Fibroblast of skin of abdomen (primary cell): ENCODE measurements around the gene PLEKHG4B.

Experiments
- DNase-seq: peaks from one replicate; pipeline ENCODE4 v3.0.0-alpha.2; 2013

The PLEKHG4B gene

DNA sequence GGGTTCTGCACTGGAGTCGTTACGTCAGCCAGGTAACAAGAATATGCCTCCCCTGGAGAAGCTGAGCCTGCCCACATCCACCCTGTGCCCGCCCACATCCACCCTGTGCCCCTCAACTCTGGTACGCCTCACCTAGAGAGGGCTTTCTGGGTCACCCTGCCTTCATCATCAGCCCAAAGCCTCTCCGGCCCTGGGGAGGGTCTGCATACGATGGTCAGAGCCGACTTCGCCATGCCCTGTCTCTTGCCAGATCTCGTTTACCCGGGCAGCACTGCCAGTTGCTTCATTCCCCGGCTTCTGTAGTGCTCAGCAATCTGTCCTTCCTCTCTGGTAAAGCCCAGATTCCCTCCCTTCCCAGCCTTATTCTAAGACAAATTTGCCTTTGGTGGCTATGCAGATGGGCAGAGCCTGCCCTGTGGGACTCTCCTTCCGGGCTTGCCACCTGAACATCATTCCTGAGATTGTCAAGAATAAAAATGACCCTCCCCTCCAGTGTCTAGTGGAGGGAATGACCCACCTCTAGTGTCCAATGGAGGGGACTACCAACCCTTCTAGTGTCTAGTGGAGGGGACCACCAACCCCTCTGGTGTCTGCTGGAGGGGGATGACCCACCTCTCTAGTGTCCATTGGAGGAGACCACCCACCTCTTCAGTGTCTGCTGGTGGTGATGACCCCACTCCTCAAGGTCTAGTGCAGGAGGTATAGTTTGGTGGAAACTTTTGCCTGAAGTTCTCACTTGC, 3.4 kb downstream of the PLEKHG4B start:
- DNase-seq: no peak

DNA sequence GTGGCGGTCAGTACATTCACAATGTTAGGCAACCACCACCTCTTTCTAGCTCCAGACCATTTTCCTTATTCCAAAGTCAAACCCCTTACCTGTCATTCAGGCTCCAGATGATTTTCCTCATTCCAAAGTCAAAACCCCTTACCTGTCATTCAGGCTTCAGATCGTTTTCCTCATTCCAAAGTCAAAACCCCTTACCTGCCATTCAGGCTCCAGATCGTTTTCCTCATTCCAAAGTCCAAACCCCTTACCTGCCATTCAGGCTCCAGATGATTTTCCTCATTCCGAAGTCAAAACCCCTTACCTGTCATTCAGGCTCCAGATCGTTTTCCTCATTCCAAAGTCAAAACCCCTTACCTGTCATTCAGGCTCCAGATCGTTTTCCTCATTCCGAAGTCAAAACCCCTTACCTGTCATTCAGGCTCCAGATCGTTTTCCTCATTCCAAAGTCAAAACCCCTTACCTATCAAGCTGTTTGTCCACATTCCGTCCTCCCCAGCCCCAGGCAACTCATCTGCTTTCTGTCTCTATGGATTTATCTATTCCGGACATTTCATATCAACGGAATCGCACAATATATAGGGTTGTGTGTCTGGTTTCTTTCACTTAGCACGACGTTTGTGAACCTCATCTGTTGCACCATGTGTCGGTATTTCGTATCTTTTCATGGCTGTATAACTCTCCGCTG, 5.2 kb downstream of the PLEKHG4B start:
- DNase-seq: no peak

DNA sequence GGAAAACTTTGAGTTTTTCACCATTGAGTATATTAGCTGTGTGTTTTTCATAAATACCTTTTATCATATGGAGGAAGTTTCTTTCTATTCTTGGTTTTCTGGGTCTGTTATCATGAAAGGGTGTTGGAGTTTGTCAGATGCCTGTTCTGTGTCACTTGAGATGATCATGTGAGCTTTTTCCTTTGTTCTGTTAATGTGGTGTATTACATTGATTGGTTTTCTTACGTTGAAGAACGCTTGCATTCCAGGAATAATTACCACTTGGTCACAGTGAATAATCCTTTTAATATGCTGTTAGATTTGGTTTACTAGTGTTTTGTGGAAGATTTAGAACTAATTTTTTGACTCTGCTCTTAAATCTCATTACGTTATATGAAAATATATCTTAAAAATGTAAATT, 7.8 kb downstream of the PLEKHG4B start:
- DNase-seq: peak; percentile 20

DNA sequence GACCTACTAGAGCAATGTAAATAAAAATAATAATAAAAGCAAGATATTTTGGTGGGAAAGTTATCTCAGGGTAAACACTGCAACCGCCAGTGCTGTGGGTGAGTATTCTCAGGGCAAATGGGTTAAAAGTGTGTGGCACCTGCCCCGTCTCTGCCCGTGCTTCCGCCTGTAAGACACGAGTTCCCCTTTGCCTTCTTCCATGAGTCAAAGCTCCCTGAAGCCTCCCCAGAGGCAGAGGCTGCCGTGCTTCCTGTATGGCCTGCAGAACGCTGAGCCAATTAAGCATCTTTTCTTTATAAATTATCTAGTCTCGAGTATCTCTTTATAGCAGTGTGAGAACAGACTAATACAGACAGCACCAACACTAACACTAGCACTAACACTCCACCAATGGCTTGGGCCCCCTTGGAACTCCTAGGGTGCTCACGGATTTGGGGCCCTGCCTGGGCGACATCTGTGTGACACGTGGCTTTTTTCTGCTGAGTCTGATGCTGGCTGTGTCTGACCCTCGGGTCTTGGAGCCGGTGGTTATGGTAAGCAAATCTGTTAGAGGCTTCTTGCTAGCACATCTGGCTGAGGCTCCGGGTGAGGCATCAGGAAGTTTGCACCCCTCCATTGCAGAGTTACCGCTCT, 10.6 kb downstream of the PLEKHG4B start:
- peak; percentile 20 for DNase-seq

DNA sequence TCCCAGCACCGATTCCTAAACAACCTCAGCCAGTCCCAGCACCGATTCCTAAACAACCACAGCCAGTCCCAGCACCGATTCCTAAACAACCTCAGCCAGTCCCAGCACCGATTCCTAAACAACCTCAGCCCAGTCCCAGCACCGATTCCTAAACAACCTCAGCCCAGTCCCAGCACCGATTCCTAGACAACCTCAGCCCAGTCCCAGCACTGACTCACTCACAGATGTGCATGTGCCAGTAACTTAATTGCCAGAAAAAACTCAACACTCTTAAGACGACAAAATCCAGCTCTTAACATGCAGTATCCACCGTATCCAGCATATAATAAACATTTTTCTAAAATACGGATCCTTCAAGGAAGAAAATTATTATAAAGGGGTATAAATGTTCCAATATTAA, 12.1 kb downstream of the PLEKHG4B start:
- DNase-seq: peak; percentile 27

DNA sequence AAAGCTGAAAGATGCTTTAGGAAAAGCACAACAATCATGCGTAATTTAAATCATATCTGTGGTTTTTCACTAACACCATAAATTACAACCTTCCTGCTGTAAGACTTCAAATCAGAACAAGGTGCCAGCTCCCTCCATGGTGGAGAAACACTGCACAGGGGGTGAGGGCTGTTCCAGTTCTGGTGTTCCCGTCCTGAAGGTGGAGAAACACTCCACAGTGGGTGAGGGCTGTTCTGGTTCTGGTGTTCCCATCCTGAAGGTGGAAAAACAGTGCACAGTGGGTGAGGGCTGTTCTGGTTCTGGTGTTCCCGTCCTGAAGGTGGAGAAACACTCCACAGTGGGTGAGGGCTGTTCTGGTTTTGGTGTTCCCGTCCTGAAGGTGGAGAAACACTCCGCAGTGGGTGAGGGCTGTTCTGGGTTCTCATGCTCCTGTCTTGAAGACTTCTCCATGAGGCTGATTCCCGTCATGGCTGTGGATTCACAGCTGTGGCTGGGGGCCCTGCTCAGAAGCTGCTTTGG, 12.9 kb downstream of the PLEKHG4B start:
- DNase-seq: no peak

DNA sequence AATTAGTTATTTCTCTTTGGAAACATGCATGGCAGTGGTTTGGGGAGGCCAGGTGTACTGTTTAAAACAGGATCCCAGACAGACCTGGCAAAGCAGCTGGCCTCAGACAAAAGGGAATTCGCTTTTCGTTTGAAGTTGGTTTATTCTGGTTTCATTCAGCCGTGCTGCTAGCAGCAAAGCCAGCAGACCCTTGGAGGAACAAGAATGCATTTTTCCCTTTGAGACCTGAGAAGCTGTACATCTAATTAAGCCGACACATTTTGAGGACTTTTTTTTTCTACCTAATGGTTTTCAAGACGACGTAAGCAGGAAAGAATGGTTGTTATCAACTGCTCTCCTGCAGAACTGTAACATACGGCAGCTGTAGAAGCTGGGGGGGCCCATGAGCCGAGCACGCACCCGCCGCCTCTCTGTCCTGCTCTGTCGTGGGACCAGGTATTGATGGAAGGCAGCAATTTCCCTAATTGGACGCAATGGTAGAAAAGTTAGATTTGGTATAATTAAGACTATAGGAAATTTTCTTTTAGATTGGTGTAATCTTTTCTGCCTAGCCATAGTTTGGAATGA, 13.6 kb downstream of the PLEKHG4B start:
- no peak for DNase-seq

DNA sequence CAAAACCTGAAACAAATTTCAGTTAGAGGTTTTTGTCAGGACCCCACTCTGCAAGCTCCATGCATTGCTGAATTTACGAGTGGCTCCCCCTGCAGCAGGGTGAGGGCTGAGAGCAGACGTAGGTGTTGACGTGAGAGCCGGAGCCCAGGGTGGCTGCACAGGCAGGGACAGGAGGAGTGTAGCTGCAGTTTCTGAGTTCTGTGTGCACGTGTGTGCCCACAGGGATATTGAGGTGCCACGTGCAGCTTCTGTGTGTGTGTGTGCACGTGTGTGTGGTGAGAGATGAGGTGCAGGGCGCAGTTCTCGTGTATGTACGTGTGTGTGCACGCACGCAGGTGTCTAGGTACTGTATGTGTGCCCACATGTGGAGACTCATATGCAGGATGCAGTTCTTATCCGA, 14.6 kb downstream of the PLEKHG4B start:
- no peak for DNase-seq

DNA sequence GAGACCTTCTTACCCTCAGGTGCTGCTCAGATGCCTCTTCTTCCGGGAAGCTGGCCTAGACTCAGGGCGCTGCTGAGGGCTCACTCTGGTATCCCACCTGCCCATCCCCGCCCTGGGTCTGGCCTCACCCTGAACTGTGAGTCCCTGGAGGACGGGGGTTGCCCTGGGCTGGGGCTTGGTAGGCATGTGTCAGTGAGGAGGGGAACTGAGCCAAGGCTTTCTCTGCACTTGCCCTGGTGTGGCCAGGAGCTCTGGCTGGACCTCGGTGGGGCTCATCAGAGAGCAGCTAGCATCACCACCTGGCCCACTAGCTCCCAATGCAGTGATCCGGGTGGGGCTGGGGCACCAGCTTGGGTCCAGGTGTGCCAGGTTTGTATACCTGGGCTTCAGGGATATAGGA, 15.6 kb downstream of the PLEKHG4B start:
- no peak for DNase-seq

DNA sequence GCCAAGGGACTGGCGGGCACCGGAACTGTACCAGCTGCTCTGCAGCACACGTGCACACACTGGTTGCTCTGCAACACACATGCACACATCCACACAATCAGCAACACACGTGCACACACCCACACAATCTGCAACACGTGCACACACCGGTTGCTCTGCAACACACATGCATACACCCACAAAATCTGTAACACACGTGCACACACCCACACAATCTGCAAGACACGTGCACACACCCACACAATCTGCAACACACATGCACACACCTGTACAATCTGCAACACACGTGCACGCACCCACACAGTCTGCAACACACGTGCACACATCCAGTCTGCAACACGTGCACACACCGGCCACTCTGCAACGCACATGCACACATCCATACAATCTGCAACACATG, 17.9 kb downstream of the PLEKHG4B start:
- DNase-seq: no peak

DNA sequence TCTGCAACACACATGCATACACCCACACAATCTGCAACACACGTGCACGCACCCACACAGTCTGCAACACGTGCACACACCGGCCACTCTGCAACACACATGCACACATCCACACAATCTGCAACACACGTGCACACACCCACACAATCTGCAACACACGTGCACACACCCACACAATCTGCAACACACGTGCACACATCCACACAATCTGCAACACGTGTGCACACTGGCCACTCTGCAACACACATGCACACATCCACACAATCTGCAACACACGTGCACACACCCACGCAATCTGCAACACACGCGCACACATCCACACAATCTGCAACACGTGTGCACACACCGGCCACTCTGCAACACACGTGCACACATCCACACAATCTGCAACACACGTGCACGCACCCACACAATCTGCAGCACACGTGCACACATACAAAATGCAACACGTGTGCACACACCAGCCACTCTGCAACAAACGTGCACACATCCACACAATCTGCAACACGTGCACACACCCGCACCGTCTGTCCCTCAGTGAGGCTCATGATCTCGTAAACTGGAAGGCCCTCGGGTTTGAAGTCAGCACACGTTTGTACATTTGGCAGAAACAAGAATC, 18.4 kb downstream of the PLEKHG4B start:
- no peak for DNase-seq

DNA sequence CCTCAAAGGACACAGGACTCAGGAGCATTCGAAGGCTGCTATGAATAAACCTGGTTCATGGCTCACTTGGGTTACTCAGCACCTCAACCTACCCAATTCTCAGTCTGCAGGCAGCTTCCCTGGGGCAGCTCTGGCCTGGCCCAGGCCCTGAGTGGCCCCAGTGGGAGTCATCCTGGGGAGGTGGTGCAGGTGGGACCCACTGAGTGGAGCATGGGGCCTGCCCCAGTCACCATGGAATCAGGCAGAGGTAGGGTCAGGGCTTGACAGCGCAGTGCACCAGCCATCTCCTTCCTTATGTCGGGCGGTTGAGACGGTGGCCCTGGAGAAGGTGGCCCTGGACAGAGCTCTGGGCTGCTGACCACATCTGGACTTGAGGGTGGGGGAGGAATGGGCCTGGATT, 19.2 kb downstream of the PLEKHG4B start:
- no peak for DNase-seq

DNA sequence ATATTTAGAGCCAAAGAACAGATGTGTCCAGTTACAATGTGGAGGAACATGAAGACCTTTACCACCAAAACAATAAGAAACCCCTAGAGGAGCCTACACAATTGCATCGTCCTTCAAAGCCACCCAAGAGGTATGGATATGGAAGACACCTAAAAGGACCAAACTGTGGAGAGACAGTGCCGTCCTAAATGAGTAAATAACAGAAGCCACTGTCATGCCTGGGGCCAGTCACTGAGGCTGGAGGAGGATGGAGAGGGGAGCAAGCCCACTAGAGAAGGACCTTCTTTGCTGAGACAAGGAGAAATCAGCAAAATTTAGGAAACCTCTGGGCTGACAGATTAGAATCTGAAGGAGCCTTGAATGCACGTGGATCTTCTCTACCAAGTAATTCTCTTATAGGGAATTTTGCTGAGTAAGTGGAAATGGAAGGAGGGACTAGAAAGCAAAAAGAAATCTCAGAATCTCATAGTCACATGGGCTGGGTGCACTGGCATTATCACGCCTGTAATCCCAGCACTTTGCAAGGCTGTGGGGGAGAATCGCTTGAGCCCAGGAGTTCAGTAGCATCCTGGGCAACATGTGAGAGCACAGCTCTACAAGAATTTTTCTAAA, 27.6 kb downstream of the PLEKHG4B start:
- no peak for DNase-seq

DNA sequence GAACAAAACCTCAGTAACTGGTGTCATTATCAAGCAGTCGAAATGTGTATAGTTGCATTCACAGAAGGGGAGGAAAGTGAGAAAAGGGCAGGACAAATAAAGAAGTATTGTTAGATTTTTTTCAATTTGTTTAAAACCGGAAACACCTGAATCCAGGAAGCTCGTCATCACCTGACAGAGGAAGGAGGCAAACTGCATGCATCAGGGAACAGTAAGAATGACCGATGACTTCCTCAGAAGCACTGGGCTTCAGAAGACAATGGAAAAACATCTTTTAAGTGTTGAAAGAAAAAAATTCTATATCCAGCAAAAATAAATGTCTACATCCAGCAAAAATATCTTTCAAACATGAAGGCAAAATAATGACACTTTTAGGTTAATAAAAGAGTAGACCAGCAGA, 29.5 kb downstream of the PLEKHG4B start:
- no peak for DNase-seq

DNA sequence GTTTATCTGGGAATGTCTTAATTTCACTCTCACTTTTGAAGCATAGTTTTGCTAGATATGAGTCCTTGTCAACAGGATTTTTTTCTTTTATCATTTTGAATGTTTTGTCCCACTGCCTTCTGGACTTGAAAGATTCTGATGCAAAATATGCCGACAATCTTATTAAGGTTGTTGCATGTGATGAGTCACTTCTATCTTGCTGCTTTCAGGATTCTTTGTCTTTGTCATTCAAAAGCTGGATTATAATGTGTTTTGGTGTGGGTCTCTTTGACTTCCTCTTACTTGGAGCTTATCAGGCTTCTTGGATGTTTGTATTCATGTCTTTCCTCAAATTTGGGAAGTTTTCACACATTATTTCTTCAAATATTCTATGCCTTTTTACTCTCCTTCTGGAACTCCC, 33.8 kb downstream of the PLEKHG4B start:
- no peak for DNase-seq

DNA sequence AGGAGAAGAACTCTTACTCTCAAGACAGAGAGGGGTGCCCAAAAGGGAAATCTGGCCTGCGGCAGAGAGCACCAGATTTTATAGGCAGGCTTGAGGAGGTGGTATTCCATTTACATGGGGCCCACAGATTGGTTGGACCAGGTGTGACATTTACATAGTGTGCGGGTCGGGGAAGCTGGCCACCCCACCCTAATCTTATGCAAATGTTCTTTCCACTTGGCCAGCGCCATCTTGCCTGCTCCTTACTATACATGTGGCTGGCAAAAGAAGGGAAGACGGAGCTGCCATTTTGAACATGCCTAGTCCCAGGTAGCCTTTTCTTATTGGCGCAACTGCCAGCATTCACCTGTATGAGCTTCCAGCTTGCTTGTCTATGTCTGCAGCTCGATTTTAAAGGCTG, 34.8 kb downstream of the PLEKHG4B start:
- DNase-seq: no peak

DNA sequence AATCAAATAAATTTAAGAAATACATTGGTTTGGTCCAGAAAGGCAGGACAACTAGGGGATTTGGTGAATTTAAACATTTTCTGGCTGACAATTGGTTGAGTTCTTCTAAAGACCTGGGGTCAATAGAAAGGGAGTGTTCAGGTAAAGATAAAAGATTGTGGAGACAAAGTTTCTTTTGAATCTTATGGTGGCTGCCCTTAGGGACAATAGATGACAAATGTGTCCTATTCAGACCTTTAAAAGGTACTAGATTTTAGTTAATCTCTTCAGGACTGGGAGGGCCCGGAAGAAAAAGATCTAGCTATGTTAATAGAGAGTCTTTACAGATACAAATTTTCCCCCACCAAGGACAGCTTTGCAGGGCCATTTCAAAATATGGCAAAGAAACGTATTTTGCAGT, 35.9 kb downstream of the PLEKHG4B start:
- DNase-seq: no peak

DNA sequence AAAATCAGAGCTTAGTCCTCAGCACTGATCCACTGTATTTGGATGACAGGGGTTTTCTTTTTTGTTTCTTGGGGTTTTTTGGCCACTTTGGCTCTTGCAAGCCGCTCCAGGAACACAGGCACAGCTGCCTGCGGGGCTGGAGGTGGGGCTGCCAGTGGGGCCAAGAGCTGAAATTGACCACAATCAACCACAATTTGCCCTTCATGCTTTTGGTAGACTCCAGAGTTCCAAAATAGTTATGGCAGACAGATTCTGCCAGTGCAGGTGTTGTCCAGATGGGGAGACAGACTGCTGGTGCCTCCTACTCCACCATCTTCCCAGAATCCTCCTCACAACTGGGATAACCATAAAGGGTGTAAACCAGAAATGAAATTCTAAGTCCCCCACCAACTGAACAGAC, 36.5 kb downstream of the PLEKHG4B start:
- no peak for DNase-seq

DNA sequence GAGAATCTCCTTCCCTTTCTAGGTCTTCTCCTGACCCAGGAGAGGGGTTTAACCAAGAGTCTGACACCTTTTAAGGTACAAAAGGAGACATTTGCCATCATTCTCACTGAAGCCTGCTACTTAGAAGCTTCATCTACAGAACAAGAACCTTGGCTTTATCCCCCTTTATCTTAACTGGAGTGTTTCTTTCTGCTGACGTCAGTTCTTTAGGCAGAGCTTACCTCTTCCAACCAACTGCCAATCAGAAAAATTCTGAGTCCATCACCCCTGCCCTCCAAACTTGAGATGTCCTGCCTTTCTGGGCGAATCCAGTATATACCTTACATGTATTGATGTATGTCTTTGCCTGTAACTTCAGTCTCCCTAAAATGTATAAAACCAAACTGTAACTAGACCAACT, 37.2 kb downstream of the PLEKHG4B start:
- DNase-seq: no peak

DNA sequence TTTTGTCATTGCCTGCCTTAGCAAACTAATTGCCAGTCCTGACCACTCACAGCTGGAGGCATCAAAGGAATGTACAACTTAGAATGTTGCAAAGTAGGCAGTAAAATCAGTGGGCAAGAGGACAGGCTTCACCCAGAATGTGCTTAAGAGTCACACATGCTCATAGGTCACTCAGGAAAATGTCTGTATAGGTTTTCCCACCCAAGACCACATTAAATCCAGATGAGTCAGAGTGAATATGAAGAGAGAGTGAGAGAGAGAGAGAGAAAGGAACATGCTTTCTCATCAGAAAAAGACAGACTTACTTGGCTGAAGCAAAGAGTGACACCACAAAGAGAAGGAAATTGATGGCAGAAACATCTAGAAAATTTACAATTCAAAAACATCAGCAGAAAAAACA, 37.9 kb downstream of the PLEKHG4B start:
- peak; percentile 82 for DNase-seq

DNA sequence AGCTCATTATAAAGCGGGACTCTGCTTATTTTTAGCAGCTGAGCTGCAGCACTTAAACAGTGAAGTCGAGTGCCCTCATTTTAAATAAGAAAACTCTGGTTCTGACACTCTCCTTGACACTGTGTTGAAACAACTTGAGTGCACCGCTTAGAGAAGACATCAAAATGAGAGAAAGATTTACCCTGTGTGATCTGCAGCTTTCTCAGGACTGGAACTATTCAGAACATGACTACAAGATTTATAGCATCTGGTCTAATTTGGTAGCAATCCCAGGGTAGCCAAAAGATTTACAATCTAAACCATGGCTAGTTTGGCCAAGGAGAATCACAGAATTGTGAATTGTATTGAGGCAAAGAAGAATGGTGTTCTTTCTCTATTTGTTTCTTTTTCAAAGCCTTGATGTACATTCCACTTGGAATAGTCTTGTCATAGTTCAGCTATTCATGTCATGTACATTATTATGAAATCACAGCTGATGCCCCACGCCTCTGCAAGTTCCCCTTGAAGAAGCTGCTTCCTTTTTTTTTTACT, 38.7 kb downstream of the PLEKHG4B start:
- DNase-seq: peak; percentile 88

DNA sequence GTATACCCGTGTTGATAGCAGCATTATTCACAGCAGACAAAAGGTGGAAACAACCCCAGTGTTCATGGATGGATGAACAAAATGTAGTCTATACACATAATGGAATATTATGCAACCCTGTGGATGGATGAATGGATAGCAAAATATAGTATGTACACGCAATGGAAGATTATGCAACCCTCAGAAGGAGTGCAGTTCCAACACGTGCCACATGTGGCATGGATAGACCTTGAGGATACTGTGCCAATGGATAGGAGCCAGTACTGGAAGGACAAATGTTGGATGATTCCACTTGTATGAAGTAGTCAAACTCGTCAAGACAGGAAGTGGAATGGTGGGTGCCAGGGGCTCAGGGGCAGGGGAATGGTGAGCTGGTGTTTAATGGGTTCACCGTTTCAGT, 44.9 kb downstream of the PLEKHG4B start:
- DNase-seq: no peak
